Muscle layer of colon (tissue), 2 donors: ENCODE results near the gene NRSN1.

Source experiments
- H3K27ac ChIP-seq: one replicate; pipeline ENCODE4 v1.7.0; 2013; ENCODE audit warnings: low read depth, mild to moderate bottlenecking, low read length, moderate library complexity
- H3K27me3 ChIP-seq, 2 donors: one replicate each; pipeline ENCODE4 v1.7.0; 2013; ENCODE audit warnings: low read length in 2 of 2, mild to moderate bottlenecking in 2 of 2; ENCODE audit not compliant: insufficient read depth in 2 of 2, control insufficient read depth in 1 of 2
- H3K36me3 ChIP-seq: one replicate; pipeline ENCODE4 v1.7.0; 2013; ENCODE audit warnings: mild to moderate bottlenecking, low read length; ENCODE audit not compliant: insufficient read depth
- H3K4me1 ChIP-seq: one replicate; pipeline ENCODE4 v1.7.0; 2013; ENCODE audit warnings: mild to moderate bottlenecking, low read length; ENCODE audit not compliant: insufficient read depth
- H3K4me3 ChIP-seq, 2 donors: one replicate each; pipeline ENCODE4 v1.7.0; 2013; ENCODE audit warnings: low read length in 2 of 2, low read depth in 1 of 2, mild to moderate bottlenecking in 1 of 2, moderate library complexity in 1 of 2
- H3K9ac ChIP-seq: one replicate; pipeline ENCODE4 v1.7.0; 2013; ENCODE audit warnings: low read length
- H3K9me3 ChIP-seq: one replicate; pipeline ENCODE4 v1.7.0; 2013; ENCODE audit warnings: mild to moderate bottlenecking, low read length
- donor health status: abdominal sarcoma.
- donor health status: Adenocarcinoma of cecum.

NRSN1 gene

DNA sequence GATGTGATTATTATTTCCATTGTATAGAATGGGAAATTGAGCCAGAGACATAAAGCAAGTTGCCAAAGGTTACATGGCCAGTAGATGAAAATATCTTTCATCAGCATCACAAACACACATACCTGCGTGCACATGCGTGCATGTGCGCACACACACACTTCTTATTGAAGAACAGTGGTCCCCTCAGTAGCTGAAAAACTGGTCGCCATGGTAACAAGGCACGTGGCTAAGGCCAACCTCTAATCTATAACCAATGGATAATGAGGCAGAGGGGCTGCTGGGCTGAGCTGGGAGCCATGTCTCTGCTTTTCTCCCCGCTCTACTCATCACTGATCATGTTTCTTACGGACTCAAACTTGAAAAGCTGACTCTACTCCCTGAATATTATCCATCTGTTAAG, 60.3 kb downstream of the NRSN1 start:
- Histone ChIP-seq H3K4me3 (no peak overlapping the region), H3K9me3 (no peaks in the 10 kb centered on the region), H3K9ac (no peak overlapping the region), H3K27ac (no peak overlapping the region), H3K27me3 (no peaks in the 10 kb centered on the region), H3K36me3 (no peaks in the 10 kb centered on the region), H3K4me1 (no peaks in the 10 kb centered on the region)

DNA sequence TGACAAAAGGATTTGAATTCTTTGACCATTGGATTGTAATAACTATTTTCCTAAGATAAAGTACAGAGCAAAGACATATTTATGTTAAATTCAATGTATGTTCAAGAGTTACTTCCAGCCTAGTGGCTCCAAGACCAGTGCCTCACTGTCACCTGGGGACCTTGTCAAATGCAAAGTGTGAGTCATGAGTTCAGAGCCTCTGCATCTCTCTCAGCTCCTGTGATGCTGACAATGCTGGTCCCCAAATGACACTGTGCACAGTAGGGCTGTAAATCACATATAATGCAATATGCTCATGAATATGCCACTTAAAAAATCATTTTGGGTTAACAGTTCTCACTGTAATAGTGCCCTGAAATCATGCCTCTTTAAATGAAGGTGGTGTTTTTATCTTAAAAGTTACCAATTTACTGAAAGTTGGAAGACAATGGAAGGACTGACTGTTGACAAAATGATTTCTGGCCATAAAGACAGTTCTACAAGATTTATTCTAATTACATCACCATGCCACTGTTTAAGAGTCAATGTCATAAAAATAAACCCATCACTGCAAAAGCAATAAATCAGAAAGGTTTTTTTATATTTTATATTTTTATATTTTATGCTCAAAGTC, 62.1 kb downstream of the NRSN1 start:
- H3K36me3 ChIP-seq, result no peaks in the 10 kb centered on the region
- H3K4me1 ChIP-seq, result no peaks in the 10 kb centered on the region
- H3K9ac ChIP-seq, result no peak overlapping the region
- no peak overlapping the region for H3K4me3 ChIP-seq
- H3K27ac ChIP-seq, result no peak overlapping the region
- no peaks in the 10 kb centered on the region for H3K9me3 ChIP-seq
- no peaks in the 10 kb centered on the region for H3K27me3 ChIP-seq

DNA sequence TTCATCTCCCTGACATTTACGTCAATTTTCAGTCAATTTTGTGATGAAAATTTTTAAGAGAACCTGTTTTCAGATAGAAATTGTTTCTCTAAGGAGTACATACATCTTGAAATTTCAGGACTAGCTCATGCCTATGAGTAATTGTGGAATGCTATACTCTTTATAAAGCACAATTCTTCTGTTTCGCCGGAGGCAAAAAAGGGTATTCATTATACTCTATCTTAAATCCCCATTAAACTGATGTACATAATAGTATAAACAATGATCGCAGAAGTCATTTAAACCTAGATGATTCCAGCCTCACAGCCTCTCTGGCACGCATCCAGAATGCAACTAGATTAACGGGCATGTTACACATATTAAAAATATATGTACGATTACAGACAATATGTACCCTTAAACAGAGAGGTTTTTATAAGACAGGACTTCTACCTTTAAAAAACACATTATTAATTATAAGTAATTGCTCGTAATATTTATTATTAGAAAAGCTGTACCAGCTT, 62.6 kb downstream of the NRSN1 start:
- Histone ChIP-seq H3K36me3 (no peaks in the 10 kb centered on the region), H3K9me3 (no peaks in the 10 kb centered on the region), H3K4me1 (no peaks in the 10 kb centered on the region)

DNA sequence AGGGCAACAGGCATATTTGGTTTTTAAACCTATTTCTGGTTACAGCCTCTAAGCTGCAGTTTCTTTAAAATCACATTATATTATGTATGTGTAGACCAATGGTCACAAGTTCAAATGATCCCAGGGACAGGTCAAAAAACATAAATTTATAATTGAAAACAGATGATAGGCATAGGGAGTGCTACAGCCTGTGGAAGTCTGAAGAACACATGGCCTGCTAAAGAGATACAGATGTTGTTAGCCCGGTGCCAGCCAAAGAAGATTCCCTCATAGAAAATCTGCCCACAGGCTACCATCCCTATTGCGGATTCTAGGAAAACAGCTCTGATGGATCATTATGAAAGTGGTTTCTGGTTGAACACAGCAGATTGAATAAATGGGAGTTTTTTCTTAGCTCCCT, 65.3 kb downstream of the NRSN1 start:
- Histone ChIP-seq H3K4me3 (no peak overlapping the region), H3K4me1 (no peaks in the 10 kb centered on the region), H3K9ac (no peak overlapping the region), H3K27me3 (no peaks in the 10 kb centered on the region), H3K9me3 (no peaks in the 10 kb centered on the region), H3K27ac (no peak overlapping the region), H3K36me3 (no peaks in the 10 kb centered on the region)

More for the DNA sequence above, 62.6 kb downstream of the NRSN1 start:
- Histone ChIP-seq H3K27me3 (no peaks in the 10 kb centered on the region), H3K9ac (no peak overlapping the region), H3K27ac (no peak overlapping the region), H3K4me3 (no peak overlapping the region)

DNA sequence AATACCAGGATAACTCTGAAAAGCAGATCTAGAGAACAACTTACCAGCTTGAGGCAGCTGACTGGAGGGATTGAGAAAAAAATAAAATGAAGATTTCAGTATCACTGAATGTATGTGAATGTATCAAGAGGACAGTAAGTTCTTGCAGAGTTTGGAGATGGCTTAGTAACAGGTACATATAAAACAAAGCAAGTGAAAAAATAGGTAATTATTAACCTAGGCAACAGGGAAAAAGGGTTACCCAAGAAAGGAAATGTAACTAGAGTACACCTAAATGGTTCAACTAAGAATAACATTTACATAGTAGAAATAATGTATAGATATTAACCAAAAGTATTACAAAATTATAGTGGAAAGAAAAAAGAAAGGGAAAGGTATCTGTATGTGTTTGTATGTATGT, 67.3 kb downstream of the NRSN1 start:
- Histone ChIP-seq H3K4me1 (no peaks in the 10 kb centered on the region), H3K4me3 (no peak overlapping the region), H3K27me3 (no peaks in the 10 kb centered on the region), H3K9me3 (no peaks in the 10 kb centered on the region), H3K27ac (no peak overlapping the region), H3K36me3 (no peaks in the 10 kb centered on the region), H3K9ac (no peak overlapping the region)

DNA sequence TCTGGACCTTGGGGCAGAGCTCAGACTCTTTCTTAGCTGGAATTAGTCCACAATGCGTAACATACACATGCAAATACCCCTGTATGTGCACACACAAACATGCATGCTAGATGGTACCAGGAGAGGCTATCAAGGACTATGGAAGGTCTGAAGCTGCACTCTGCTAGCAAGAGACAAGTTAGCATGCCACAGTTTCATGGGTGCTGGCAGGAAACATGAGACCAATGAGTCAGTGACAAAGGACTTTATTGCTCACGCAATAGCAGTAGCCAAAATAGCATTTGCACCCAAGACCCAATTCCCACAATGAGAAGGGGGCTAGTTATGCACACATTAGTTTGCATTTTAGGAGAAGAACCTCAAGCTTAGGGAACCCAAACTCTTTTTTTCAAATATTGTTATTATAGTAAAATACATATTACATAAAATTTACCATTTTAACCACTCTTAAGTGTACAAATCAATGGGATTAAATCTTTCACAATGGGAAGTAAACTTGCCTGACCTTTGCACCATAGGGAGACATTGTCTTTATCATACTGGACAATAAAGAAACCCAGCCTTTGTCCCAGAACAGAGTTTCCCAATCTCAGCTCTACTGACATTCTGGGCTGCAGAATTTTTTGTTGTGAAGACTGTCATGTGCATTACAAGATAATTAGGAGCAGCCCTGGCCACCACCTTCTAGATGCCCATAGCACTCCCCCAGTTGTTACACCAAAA, 69.1 kb downstream of the NRSN1 start:
- Histone ChIP-seq H3K36me3 (no peaks in the 10 kb centered on the region), H3K9me3 (no peaks in the 10 kb centered on the region), H3K27me3 (no peaks in the 10 kb centered on the region), H3K4me1 (no peaks in the 10 kb centered on the region), H3K27ac (no peak overlapping the region), H3K4me3 (no peak overlapping the region), H3K9ac (no peak overlapping the region)

DNA sequence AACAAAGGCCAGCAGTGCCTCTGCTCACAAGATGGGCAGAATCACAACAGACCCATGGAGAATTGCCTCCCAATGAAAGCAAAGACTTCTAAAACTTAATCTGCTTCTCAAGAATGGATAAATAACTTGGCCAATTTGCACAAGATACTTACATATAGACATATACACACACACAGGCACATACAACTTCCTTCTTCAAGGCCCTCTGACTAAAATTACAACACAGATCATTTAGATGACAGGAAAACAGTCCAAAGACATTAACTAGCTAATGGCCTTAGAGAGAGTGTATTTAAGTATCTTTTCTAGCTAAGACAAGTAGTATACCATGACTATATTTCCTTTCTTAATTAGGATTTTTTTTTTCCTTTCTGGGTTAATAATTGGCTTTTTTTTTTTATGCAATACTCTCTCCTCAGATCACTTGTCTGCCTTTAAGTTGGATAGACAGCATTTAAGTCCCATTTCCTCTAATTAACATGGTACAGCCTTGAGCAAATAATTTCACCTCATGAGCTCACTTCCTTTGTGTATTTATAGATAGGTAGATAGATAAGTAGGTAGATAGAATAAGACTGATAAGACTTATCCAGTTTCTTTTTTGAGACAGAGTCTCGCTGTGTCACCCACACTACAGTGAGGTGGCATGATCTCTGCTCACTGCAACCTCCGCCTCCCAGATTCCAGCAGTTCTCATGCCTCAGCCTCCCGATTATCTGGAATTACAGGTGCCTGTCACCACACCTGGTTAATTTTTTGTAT, 70.0 kb downstream of the NRSN1 start:
- Histone ChIP-seq H3K9ac (no peak overlapping the region), H3K36me3 (no peaks in the 10 kb centered on the region), H3K27ac (no peak overlapping the region), H3K4me1 (no peaks in the 10 kb centered on the region), H3K4me3 (no peak overlapping the region), H3K27me3 (no peaks in the 10 kb centered on the region), H3K9me3 (no peaks in the 10 kb centered on the region)
